ENCODE data around the gene RUNX2.

DNA sequence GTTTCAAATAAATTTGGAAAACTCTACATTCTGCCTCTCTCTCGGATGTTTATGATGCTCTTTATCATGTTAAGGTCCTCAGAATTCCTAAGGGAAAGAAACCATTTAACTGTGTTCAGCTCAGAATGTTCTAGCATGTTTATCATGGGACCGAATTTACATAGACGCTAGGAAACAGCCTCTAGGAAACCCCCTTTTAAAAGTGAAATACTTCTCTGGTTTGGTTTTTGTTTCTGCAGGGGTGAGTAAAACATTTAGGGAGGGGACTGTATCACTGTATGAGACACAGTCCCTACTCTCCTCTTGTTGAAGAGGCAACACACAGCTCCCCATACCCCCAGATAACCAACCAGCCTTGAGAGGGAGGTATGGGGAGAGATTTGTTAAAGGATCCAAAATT, 317.2 kb downstream of the RUNX2 start:
- TF ChIP-seq POLR2A (IDR thresholded peaks at IDR 0.05; ENCODE audit: low read depth, low read length) (no peak), POLR2AphosphoS5 (IDR thresholded peaks at IDR 0.05; ENCODE audit: low read depth, low read length) (no peak)
